Lung (tissue), 12 donors: Measurements from ENCODE around the gene CBLB. TPM values are rescaled to one million over a fixed set of nuclear protein-coding genes. Genes with fewer than 3 reads are reported as not detected.

Experiments used
- ATAC-seq: fragments of 200-7000 bp; cut with Tn5 transposase; one replicate; pipeline ENCODE4 v1.9.1; 2020; ENCODE audit warnings: moderate number of reproducible peaks; ENCODE audit not compliant: insufficient read depth, low FRiP score
- DNase-seq, 3 donors: peaks; one replicate each; pipeline ENCODE4 v3.0.0-alpha.2; 2013 to 2017
- H3K27ac ChIP-seq, 2 donors: one replicate each; pipeline ENCODE4 v1.5.1; 2013; ENCODE audit warnings: mild to moderate bottlenecking in 2 of 2, moderate library complexity in 2 of 2, control low read depth in 1 of 2, inconsistent platforms in 1 of 2, low read depth in 1 of 2, low read length in 1 of 2
- H3K27me3 ChIP-seq, 3 donors: one replicate each; pipeline ENCODE4 v1.5.1; 2013; ENCODE audit warnings: low read length in 2 of 3; ENCODE audit not compliant: control insufficient read depth in 3 of 3, insufficient read depth in 3 of 3
- H3K36me3 ChIP-seq, 4 donors: one replicate each; pipeline ENCODE4 v1.5.1; 2013; ENCODE audit warnings: low read length in 4 of 4, mild to moderate bottlenecking in 1 of 4, moderate library complexity in 1 of 4; ENCODE audit not compliant: control insufficient read depth in 4 of 4, insufficient read depth in 4 of 4
- H3K4me1 ChIP-seq, 5 donors: one replicate each; pipeline ENCODE4 v1.5.1; 2013; ENCODE audit warnings: low read length in 5 of 5, mild to moderate bottlenecking in 2 of 5, moderate library complexity in 1 of 5; ENCODE audit not compliant: control insufficient read depth in 5 of 5, insufficient read depth in 5 of 5
- H3K4me3 ChIP-seq: one replicate; pipeline ENCODE4 v1.5.1; 2013; ENCODE audit warnings: mild to moderate bottlenecking, control low read depth, moderate library complexity
- H3K9ac ChIP-seq, 2 donors: one replicate each; pipeline ENCODE4 v1.5.1; 2013; ENCODE audit warnings: low read length in 2 of 2, control low read depth in 1 of 2; ENCODE audit not compliant: insufficient read depth in 1 of 2
- H3K9me3 ChIP-seq, 4 donors: one replicate each; pipeline ENCODE4 v1.5.1; 2013; ENCODE audit warnings: low read length in 3 of 4, mild to moderate bottlenecking in 1 of 4, moderate library complexity in 1 of 4; ENCODE audit not compliant: control insufficient read depth in 4 of 4, insufficient read depth in 3 of 4
- CTCF ChIP-seq: IDR thresholded peaks from 2 replicates; pipeline ENCODE4 v1.5.1; 2012; ENCODE audit warnings: mild to moderate bottlenecking; ENCODE audit errors: control extremely low read depth, extremely low read depth
- WGBS, 2 donors: extraction: QIAGEN DNeasy Blood & Tissue Kit; methylation state at CpG; one replicate each; pipeline ENCODE4 v1.1.7; 2013; 5-methylcytosine and 5-hydroxymethylcytosine counted together
- polyA plus RNA-seq, 2 donors: library from polyadenylated mRNA; stranded (reverse); fragments of 200-250 nt; gene quantifications; one replicate each; pipeline ENCODE4 v1.2.1, GENCODE V29; 2013
- total RNA-seq, 2 donors: library from RNA; depleted of rRNA in 1 of 2; stranded (reverse); fragments of >200 nt in 1 of 2; gene quantifications; one replicate each; pipeline ENCODE4 v1.2.1, GENCODE V29; 2014 to 2021
- donor health status: control.
- donor health status: control.
- donor health status: Bipolar disorder and iron deficiency.
- donor health status: healthy.
- donor health status: DM: yes; HTN: yes; CAD: no.

Gene CBLB
- total and polyA plus RNA-seq, 4 donors = 7.2 to 124 (median 24.6) TPM

GRCh38 chr3:105758451-105758850, 110.4 kb downstream of the CBLB start:
- peaks cover 0 to 19% (median 2%) of the 10 kb centered on the region in 4 donors for H3K9me3 ChIP-seq
- TF ChIP-seq CTCF = no peak
- DNase-seq (no peak), ATAC-seq (no peak)
- peaks cover 13 to 29% (median 15%) of the 10 kb centered on the region in 4 donors for H3K36me3 ChIP-seq
- H3K4me1 ChIP-seq = peaks cover 0 to 8% (median 0%) of the 10 kb centered on the region in 5 donors
- H3K27me3 ChIP-seq = no peaks in the 10 kb centered on the region
- 97% methylated on average over 9 of the region's 9 CpGs for WGBS, 2 donors
- no peak overlapping the region for H3K4me3 ChIP-seq
- no peak overlapping the region for H3K9ac ChIP-seq
- H3K27ac ChIP-seq = no peak overlapping the region

GRCh38 chr3:105755121-105755886, 113.5 kb downstream of the CBLB start:
- 88 to 90% methylated on average over 2 of the region's 2 CpGs for WGBS, 2 donors
- peaks cover 0 to 12% (median 0%) of the 10 kb centered on the region in 5 donors for H3K4me1 ChIP-seq
- ATAC-seq = no peak
- peaks cover 3 to 16% (median 8%) of the 10 kb centered on the region in 4 donors for H3K36me3 ChIP-seq
- H3K27ac ChIP-seq = no peak overlapping the region
- DNase-seq = no peak
- H3K27me3 ChIP-seq = no peaks in the 10 kb centered on the region
- no peak for TF ChIP-seq CTCF
- H3K4me3 ChIP-seq = no peak overlapping the region
- no peak overlapping the region for H3K9ac ChIP-seq
- H3K9me3 ChIP-seq = peaks cover 0 to 11% (median 0%) of the 10 kb centered on the region in 4 donors

DNA sequence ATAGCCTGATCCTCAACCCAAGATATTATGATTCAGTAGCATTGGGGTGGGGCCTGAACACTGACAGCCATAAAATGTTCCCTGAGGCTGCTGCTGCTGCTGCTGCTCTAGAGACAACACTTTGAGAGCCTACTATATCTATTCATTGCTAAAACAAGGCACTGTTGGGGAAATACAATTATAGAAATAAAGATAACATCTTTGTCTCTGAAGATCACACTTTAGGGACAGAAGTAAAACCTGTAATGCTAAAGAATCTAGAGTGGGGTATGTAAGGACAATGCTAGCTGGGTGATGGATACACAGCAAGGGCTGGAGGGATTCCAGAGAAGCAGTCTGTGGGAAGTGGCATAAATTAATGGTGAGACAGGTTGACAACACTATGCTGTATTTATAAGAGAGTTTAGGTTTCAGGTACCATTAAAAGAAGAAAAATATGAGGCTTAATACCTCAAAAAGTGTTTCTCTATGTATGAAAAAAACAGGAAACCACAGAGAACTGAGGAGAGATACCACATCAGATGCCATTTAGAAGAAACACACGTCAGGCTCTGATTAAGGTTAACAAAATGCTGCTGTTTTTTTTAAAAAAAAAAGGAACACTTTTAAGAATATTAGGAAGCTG, 115.9 kb downstream of the CBLB start:
- ATAC-seq (no peak), DNase-seq (no peak)
- H3K4me1 ChIP-seq = peaks cover 0 to 18% (median 0%) of the 10 kb centered on the region in 5 donors
- no peak overlapping the region for H3K9ac ChIP-seq
- H3K27me3 ChIP-seq = no peaks in the 10 kb centered on the region
- H3K4me3 ChIP-seq = no peak overlapping the region
- TF ChIP-seq CTCF = no peak
- peaks cover 0 to 6% (median 1%) of the 10 kb centered on the region in 4 donors for H3K36me3 ChIP-seq
- no peaks in the 10 kb centered on the region for H3K9me3 ChIP-seq
- no peak overlapping the region for H3K27ac ChIP-seq
- 37 to 54% methylated on average over 1 of the region's 1 CpG for WGBS, 2 donors
